ENCODE data around the gene KDELR1.

DNA sequence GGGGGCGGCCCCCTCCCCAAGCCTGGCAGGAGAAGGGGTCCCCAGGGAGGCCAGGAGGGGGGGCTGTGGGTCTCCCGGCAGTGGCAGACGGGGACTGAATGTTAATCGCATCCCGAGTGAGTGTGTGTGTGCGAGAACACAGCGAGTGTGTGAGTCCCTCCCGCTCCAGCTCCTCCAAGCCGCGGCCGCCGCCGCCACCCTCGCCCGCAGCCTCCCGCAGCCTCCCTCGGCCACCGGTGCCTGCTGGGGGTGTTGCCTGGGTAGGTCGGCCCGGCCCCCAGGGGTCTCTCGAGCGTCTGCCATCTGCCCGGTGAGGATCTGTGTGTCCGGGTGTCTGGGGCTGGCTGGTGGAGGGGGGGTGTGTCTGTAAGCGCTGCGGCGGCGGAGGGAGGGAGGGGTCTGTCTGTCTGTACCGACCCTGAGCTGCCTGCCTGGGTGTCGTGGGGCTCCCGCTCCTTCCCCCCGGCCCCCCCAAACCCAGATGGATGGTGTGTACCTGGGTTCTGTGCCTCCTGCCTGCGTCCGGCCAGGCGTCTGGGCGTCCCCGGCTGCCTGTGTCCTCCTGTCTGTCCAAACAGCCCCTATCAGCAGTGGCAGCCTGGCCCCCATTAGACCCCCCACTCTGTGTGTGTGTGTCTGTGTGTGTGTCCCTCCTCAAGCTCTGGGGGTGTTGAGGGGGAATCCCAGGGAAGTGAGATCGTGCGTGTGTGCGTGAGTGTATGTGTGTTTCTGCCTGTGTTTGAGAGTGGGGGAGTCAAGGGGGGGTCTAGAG lies 2.4 kb upstream of the KDELR1 start, which contains the start of gene GRIN2D:
- TF ChIP-seq GATA2 (IDR thresholded peaks at IDR 0.05; ENCODE audit: low read depth, low read length) (no peak), GATA3 (IDR thresholded peaks at IDR 0.05; ENCODE audit: low read depth, low read length) (no peak)

Measured in SH-SY5Y (cell line).